HUES6 (cell line): ENCODE data around the gene GLUD2.
"Not testable (repeated sequence)": the region's sequence is repeated elsewhere in the genome, so short reads cannot be mapped to it uniquely, and the experiment has no call there.

Experiments
- H3K27ac ChIP-seq: 2 replicates; pipeline ENCODE4 v1.7.0; 2013; ENCODE audit warnings: low read depth, mild to moderate bottlenecking, low read length, inconsistent platforms
- H3K27me3 ChIP-seq: 2 replicates; pipeline ENCODE4 v1.6.1; 2013; ENCODE audit warnings: low read length; ENCODE audit not compliant: control insufficient read depth, insufficient read depth
- H3K36me3 ChIP-seq: 2 replicates; pipeline ENCODE4 v1.6.1; 2013; ENCODE audit warnings: low read length; ENCODE audit not compliant: control insufficient read depth, insufficient read depth
- H3K4me1 ChIP-seq: 2 replicates; pipeline ENCODE4 v1.6.1; 2013; ENCODE audit warnings: low read length; ENCODE audit not compliant: control insufficient read depth, insufficient read depth
- H3K4me3 ChIP-seq: 2 replicates; pipeline ENCODE4 v1.5.1; 2013; ENCODE audit warnings: low read depth, low read length
- H3K9ac ChIP-seq: one replicate; pipeline ENCODE4 v1.6.1; 2013; ENCODE audit warnings: mild to moderate bottlenecking, low read length
- H3K9me3 ChIP-seq: 2 replicates; pipeline ENCODE4 v1.6.1; 2013; ENCODE audit warnings: low read depth, low read length; ENCODE audit not compliant: control insufficient read depth, insufficient read depth

The GLUD2 gene

DNA sequence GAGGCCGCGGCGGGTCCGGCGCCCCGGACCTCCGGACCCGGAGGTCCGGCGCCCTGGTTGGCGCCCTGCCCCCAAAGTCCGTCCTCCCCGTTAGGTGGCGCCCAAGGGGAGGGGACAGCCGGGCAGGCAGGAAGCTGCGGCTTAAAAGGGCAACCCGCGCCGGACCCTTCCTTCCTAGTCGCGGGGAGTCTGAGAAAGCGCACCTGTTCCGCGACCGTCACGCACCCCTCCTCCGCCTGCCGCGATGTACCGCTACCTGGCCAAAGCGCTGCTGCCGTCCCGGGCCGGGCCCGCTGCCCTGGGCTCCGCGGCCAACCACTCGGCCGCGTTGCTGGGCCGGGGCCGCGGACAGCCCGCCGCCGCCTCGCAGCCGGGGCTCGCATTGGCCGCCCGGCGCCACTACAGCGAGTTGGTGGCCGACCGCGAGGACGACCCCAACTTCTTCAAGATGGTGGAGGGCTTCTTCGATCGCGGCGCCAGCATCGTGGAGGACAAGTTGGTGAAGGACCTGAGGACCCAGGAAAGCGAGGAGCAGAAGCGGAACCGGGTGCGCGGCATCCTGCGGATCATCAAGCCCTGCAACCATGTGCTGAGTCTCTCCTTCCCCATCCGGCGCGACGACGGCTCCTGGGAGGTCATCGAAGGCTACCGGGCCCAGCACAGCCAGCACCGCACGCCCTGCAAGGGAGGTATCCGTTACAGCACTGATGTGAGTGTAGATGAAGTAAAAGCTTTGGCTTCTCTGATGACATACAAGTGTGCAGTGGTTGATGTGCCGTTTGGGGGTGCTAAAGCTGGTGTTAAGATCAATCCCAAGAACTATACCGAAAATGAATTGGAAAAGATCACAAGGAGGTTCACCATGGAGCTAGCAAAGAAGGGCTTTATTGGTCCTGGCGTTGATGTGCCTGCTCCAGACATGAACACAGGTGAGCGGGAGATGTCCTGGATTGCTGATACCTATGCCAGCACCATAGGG is at the start of gene GLUD2:
TSS of gene GLUD2 (plus strand) at position 170 of the 979 bp plus-strand sequence. CDS start at position 245, 75 bp downstream.
- H3K9me3 ChIP-seq, H3K9ac ChIP-seq, H3K27ac ChIP-seq, H3K4me1 ChIP-seq, H3K36me3 ChIP-seq: not testable (repeated sequence)
- peak within 1 kb of the TSS; percentile 66 for H3K4me3 ChIP-seq
- H3K27me3 ChIP-seq: peaks cover 45% of the 10 kb centered on the region

DNA sequence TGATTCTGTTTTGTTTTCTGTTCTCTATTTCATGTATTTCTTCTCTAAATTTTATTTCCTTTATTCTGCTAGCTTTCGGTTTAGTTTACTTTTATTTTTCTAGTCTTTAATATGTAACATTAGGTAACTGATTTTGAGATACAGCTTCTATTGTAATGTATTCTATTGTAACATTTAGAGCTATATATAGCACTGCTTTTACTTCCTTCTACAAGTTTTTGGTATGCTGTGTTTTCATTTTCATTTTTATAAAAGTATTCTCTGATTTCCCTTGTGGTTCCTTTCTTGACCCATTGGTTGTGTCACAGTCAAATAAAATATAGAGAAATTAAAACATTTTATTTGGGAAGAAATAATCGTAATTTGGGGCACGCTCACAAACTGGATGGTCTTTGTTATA is 48.0 kb upstream of the GLUD2 start:
- H3K9me3 ChIP-seq: no peaks in the 10 kb centered on the region
- no peaks in the 10 kb centered on the region for H3K36me3 ChIP-seq
- no peak overlapping the region for H3K9ac ChIP-seq
- H3K4me3 ChIP-seq: no peak overlapping the region
- H3K4me1 ChIP-seq: no peaks in the 10 kb centered on the region; the same call in 1 of the 2 replicates
- no peak overlapping the region for H3K27ac ChIP-seq
- H3K27me3 ChIP-seq: peaks cover 2% of the 10 kb centered on the region; the same call in 1 of the 2 replicates

DNA sequence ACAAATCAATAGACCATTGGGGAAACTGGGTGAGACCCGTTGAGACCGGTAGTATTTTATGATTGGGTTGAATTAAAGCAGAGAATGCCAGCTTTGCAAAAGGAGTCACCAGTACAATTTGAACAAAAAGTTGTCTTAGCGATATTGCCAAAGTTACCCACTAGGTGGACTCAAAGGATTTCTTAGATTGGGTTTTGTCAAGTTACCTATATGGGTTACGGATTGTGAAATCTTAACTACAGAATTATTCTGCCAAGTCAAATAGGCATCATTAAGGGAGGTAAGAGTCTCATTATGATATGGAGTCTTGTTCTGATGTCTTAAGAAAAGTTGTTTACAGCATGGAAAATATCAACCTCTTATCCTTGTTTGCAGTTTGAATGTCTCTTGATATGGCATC is 46.8 kb upstream of the GLUD2 start:
- Histone ChIP-seq H3K9ac (no peak overlapping the region), H3K36me3 (no peaks in the 10 kb centered on the region), H3K4me1 (no peaks in the 10 kb centered on the region; the same call in 1 of the 2 replicates), H3K9me3 (no peaks in the 10 kb centered on the region), H3K27me3 (no peaks in the 10 kb centered on the region; the same call in 1 of the 2 replicates), H3K4me3 (no peak overlapping the region), H3K27ac (no peak overlapping the region)

DNA sequence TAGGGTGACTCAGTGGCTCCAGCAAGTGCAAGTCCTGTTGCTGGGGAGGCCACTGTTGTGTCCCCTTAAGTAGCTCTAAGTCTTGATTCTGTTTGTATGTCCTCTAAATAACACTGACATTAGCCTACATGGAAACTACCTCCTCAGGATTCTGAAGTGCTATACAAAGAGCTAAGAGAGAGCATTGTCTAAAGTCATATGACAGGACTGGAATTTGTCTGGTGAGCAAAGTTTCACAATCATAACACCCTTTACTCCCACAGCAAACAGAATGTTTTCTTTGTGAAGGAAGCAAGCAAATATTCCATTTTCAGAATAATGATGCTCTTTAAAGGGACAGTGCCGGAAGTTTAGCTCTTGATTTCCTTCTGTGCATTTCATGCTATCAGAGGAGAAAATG is 38.5 kb upstream of the GLUD2 start:
- Histone ChIP-seq H3K27ac (no peak overlapping the region), H3K9ac (no peak overlapping the region), H3K27me3 (no peaks in the 10 kb centered on the region; the same call in 1 of the 2 replicates), H3K4me3 (no peak overlapping the region), H3K9me3 (no peaks in the 10 kb centered on the region), H3K36me3 (no peaks in the 10 kb centered on the region), H3K4me1 (peaks cover 10% of the 10 kb centered on the region; the same call in 1 of the 2 replicates)

DNA sequence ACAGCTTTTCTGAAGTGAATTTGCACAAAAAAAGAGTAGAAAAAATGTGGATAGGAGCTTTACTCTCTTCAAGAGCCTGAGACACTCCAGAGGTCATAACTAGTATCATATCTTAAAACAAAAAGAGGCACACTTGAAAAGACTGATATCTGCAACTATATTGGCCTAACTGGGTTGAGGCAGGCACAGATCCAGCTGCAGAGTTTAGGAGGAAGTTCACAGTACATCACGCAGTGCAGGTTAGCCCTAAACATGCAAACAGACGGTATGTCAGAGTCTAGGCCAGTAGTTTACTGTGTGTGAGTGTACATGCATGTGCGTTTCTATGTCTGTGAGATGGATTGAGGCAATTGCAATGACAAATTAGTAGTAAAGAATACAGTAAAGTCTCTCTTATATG is 37.6 kb upstream of the GLUD2 start:
- H3K27ac ChIP-seq: no peak overlapping the region
- no peak overlapping the region for H3K4me3 ChIP-seq
- no peaks in the 10 kb centered on the region for H3K36me3 ChIP-seq

DNA sequence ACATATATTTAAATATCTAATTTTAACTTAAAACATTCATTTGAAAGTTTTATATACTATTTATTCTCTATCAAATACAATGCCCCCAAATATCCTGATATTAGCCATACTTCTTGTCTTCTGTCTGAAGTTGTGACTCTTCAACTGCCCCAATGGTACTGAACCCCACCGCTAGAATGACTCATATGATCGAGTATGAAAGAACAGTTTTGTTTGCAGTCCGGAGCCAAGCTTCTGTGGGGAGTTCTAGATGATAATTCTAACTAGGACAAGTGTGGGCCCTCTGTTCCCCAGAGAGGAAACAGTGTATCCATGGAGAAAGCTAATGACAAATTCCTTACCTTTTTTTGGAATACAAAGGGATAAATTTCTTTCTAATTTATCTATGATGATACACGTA is 37.2 kb upstream of the GLUD2 start:
- H3K4me1 ChIP-seq: peaks cover 10% of the 10 kb centered on the region; the same call in 1 of the 2 replicates
- no peaks in the 10 kb centered on the region for H3K36me3 ChIP-seq
- no peak overlapping the region for H3K27ac ChIP-seq
- H3K27me3 ChIP-seq: no peaks in the 10 kb centered on the region; the same call in 1 of the 2 replicates
- H3K9me3 ChIP-seq: no peaks in the 10 kb centered on the region
- no peak overlapping the region for H3K4me3 ChIP-seq
- H3K9ac ChIP-seq: no peak overlapping the region

More for the DNA sequence above, 37.6 kb upstream of the GLUD2 start:
- peaks cover 10% of the 10 kb centered on the region; the same call in 1 of the 2 replicates for H3K4me1 ChIP-seq
- no peaks in the 10 kb centered on the region for H3K9me3 ChIP-seq
- H3K27me3 ChIP-seq: no peaks in the 10 kb centered on the region; the same call in 1 of the 2 replicates
- no peak overlapping the region for H3K9ac ChIP-seq

DNA sequence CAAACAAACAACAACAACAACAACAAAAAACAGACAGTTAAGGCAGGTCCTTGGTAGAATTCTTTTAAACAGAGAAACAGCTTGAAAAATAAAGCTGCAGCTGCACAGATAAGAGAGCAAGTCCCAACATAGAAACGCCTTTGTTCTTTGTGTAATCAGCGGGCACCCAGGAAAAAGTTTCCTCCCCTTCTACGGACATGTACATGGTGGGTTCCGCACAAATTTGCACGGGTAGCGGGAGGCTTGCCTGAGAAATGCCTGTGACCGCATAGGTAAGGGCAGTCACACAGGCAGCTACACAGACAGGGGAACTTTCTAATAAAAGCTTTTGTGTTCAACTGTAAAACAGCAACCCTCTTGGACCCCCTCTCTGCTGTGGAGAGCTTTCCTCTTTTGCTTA is 36.2 kb upstream of the GLUD2 start:
- H3K27me3 ChIP-seq: no peaks in the 10 kb centered on the region; the same call in 1 of the 2 replicates
- no peak overlapping the region for H3K9ac ChIP-seq
- H3K9me3 ChIP-seq: no peaks in the 10 kb centered on the region
- no peaks in the 10 kb centered on the region for H3K36me3 ChIP-seq
- H3K27ac ChIP-seq: no peak overlapping the region
- peaks cover 10% of the 10 kb centered on the region; the same call in 1 of the 2 replicates for H3K4me1 ChIP-seq
- H3K4me3 ChIP-seq: no peak overlapping the region

DNA sequence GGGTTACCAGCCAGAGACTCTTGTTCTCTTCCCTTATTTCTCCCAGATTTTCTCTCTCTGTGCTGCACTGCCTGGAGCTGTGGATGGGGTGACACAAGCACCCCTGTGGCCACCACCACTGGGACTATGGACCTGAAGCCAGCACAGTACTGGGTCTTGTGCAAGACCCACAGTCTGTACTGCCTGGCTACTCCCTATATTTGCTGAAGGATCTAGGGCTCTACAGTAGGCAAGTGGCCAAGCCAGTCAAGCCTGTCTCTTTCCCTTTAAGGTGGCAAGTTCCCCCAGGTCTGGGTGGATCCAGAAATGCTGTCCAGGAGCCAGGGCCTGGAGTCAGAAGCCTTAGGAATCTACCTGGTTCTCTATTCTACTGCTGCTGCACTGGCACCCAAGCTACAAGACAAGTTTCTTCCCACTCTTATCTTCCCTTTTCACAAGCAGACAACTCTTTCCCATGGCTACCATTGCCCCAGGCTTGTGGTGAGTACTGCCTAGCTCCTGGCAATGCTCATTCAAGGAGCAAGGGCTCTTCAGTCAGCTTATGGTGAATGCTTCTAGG is 33.4 kb upstream of the GLUD2 start:
- Histone ChIP-seq H3K4me3 (no peak overlapping the region), H3K27ac (no peak overlapping the region), H3K27me3 (no peaks in the 10 kb centered on the region; the same call in 1 of the 2 replicates), H3K9ac (no peak overlapping the region), H3K36me3 (no peaks in the 10 kb centered on the region), H3K4me1 (no peaks in the 10 kb centered on the region), H3K9me3 (no peaks in the 10 kb centered on the region)

DNA sequence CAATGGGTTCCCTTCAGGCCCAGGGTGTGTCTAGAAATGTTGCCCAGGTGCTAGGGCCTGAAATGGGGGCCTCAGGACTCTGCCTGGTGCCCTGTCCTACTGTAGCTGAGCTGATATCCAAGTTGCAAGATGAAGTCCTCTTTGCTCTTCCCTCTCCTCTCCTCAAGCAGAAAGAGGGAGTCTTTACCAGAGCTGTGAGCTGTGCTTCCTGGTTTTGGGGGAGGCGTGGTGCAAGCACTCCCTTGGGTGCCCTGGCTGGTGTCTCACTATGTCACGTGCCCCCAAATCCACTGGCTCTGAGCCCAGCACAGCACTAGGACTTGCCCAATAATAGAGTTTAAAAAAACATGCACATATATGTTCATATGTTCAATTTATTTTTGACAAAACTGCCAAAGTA is 32.6 kb upstream of the GLUD2 start:
- Histone ChIP-seq H3K9ac (no peak overlapping the region), H3K36me3 (no peaks in the 10 kb centered on the region), H3K27me3 (no peaks in the 10 kb centered on the region; the same call in 1 of the 2 replicates), H3K4me1 (no peaks in the 10 kb centered on the region), H3K9me3 (no peaks in the 10 kb centered on the region), H3K27ac (no peak overlapping the region), H3K4me3 (no peak overlapping the region)

DNA sequence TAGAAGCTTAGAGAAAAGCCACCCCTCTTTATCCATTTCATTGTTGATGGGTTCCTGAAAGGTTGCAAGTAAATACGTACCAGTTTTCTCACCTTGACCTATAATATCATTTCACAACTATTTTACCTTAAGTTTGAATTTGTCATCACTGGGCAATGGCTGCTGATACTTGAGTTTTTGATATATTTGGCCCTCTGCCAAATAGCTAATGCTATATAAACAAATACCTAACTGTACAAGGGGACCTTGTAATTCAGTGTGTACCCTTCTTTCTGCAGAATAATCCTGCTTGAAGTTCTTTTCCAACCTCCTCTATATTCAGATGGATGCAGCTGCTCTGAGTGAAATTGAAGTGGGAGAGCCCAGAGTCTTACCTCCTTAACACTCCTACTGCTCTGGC is 19.0 kb upstream of the GLUD2 start:
- no peak overlapping the region for H3K4me3 ChIP-seq
- H3K9me3 ChIP-seq: no peaks in the 10 kb centered on the region

DNA sequence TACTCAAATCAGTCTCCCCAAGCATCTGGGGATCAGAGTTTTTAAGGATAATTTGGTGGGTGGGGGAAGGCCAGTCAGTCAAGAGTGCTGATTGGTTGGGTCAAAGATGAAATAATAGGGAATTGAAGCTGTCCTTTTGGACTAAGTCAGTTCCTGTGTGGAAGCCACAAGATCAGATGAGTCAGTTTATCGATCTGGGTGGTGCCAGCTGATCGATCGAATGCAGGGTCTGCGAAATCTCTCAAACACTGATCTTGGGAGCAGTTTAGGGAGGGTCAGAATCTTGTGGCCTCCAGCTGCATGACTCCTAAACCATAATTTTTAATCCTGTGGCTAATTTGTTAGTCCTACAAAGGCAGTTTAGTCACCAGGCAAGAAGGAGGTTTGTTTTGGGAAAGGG is 17.3 kb upstream of the GLUD2 start:
- no peaks in the 10 kb centered on the region for H3K4me1 ChIP-seq
- H3K4me3 ChIP-seq: no peak overlapping the region
- H3K27ac ChIP-seq: no peak overlapping the region
- H3K9me3 ChIP-seq: no peaks in the 10 kb centered on the region
- no peaks in the 10 kb centered on the region for H3K36me3 ChIP-seq
- H3K27me3 ChIP-seq: peaks cover 27% of the 10 kb centered on the region
- no peak overlapping the region for H3K9ac ChIP-seq

More for the DNA sequence above, 19.0 kb upstream of the GLUD2 start:
- Histone ChIP-seq H3K9ac (no peak overlapping the region), H3K36me3 (no peaks in the 10 kb centered on the region), H3K27me3 (peaks cover 31% of the 10 kb centered on the region), H3K4me1 (no peaks in the 10 kb centered on the region), H3K27ac (no peak overlapping the region)
